ENCODE results near the gene LARP4.
A peak's percentile ranks its signal among the peaks of the same experiment; 100 is the strongest.
"Not testable (repeated sequence)": the region's sequence is repeated elsewhere in the genome, so short reads cannot be mapped to it uniquely, and the experiment has no call there.

LARP4 gene

DNA sequence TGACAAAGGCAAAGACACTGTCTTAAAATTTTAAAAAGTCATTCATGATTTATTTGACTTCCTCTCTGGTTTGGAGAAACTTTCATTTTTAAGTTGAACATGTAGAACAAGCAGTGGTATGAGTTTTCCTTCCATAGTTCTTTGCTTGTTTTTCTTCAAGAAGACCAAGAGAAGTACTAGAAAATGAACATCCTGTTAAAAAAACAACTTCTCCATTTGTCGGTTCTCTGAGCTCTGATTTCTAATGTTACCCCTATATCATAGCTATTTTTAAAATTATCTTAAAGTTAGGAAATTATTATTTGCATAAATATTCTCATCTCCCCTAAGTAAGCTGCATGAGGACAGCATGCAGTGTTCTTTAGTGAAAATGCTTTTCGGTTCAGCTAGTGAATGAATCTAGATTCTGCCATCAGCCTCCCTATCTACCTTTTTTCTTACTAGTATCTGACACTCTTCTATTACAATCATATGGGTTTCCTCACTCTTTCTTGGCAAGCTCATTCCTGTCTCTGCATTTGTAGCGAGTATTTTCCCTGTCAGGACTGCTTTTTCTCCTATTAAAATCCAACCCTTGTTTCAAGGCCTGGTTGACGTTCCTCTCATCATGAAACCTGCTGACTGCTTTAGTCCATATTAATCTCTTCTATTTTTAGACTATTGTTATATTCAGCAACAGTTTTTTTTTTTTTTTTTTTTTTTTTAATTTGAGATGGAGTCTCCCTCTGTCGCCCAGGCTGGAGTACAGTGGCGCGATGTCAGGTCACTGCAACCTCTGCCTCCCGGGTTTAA lies 119.9 kb downstream of the LARP4 start:
- H2BK120ac ChIP-seq (ENCODE audit: insufficient read depth, low read length, poor library complexity), result no peak overlapping the region
- H3K9ac ChIP-seq (ENCODE audit: low read length), result no peak overlapping the region
- H4K91ac ChIP-seq (ENCODE audit: low read depth, low read length), result no peak overlapping the region
- H2BK12ac ChIP-seq (ENCODE audit: low read length), result no peak overlapping the region
- no peak overlapping the region for H2AK5ac ChIP-seq (ENCODE audit: low read length)
- no peak overlapping the region for H4K8ac ChIP-seq (ENCODE audit: low read depth, low read length)
- H3K4me1 ChIP-seq (ENCODE audit: control insufficient read depth in 1 of 2, insufficient read depth in 2 of 2, low read length in 2 of 2), result peaks cover 0 to 11% of the 10 kb centered on the region in 2 experiments
- H3K4me2 ChIP-seq (ENCODE audit: low read length), result no peak overlapping the region
- H3K27me3 ChIP-seq (ENCODE audit: insufficient read depth, low read length), result no peaks in the 10 kb centered on the region
- no peak overlapping the region for H3K23ac ChIP-seq (ENCODE audit: low read length)
- peaks cover 21% of the 10 kb centered on the region for H3K79me2 ChIP-seq (ENCODE audit: control insufficient read depth, insufficient read depth, low read length, poor library complexity)
- H2BK5ac ChIP-seq (ENCODE audit: low read depth, low read length, poor library complexity), result no peak overlapping the region
- DNase-seq, result no peak
- peaks cover 2 to 6% of the 10 kb centered on the region in 2 experiments for H3K36me3 ChIP-seq (ENCODE audit: control insufficient read depth in 1 of 2, insufficient read depth in 2 of 2, low read length in 2 of 2)
- no peak overlapping the region for H4K12ac ChIP-seq (ENCODE audit: low read depth, low read length)
- H3K4me3 ChIP-seq (ENCODE audit: low read depth, low read length), result no peak overlapping the region
- H3K4ac ChIP-seq (ENCODE audit: low read depth, low read length), result peak overlapping the region; percentile 69
- H3K14ac ChIP-seq (ENCODE audit: low read length), result no peak overlapping the region
- H3K79me1 ChIP-seq (ENCODE audit: low read length), result no peaks in the 10 kb centered on the region
- WGBS (ENCODE audit: extremely low coverage, insufficient coverage, insufficient read length), result no CpG with 5 or more reads among the region's 8 CpGs
- no peak overlapping the region for H3K27ac ChIP-seq (ENCODE audit: low read depth, low read length)
- no peak overlapping the region for H3K18ac ChIP-seq (ENCODE audit: low read length)
- H2AFZ ChIP-seq (ENCODE audit: insufficient read depth, low read length, poor library complexity), result no peak overlapping the region
- H3K9me3 ChIP-seq (ENCODE audit: insufficient read depth, low read depth, low read length), result no peaks in the 10 kb centered on the region

DNA sequence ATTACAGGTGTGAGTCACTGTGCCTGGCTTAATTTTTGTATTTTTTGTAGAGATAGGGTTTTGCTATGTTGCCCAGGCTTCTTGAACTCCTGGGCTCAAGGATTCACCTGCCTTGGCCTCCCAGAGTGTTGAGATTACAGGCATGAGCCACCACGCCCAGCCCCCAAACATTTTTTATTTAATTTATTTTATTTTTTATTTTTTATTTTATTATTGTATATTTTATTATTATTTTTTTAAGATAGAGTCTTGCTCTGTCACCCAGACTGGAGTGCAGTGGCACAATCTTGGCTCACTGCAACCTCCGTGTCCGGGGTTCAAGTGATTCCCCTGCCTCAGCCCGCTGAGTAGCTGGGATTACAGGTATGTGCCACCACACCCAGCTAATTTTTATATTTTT lies 121.1 kb downstream of the LARP4 start:
- WGBS (ENCODE audit: extremely low coverage, insufficient coverage, insufficient read length), result no CpG with 5 or more reads among the region's 4 CpGs
- H3K4ac ChIP-seq (ENCODE audit: low read depth, low read length), result peak overlapping the region; percentile 89
- H3K9ac ChIP-seq (ENCODE audit: low read length); H3K18ac ChIP-seq (ENCODE audit: low read length); H3K79me1 ChIP-seq (ENCODE audit: low read length); H4K12ac ChIP-seq (ENCODE audit: low read depth, low read length); H3K27ac ChIP-seq (ENCODE audit: low read depth, low read length); H4K91ac ChIP-seq (ENCODE audit: low read depth, low read length); H2BK12ac ChIP-seq (ENCODE audit: low read length); H3K14ac ChIP-seq (ENCODE audit: low read length); H2AFZ ChIP-seq (ENCODE audit: insufficient read depth, low read length, poor library complexity); H2BK5ac ChIP-seq (ENCODE audit: low read depth, low read length, poor library complexity); H2AK5ac ChIP-seq (ENCODE audit: low read length); DNase-seq; H3K4me2 ChIP-seq (ENCODE audit: low read length); H2BK120ac ChIP-seq (ENCODE audit: insufficient read depth, low read length, poor library complexity); H3K27me3 ChIP-seq (ENCODE audit: insufficient read depth, low read length); H4K8ac ChIP-seq (ENCODE audit: low read depth, low read length); H3K4me3 ChIP-seq (ENCODE audit: low read depth, low read length); H3K9me3 ChIP-seq (ENCODE audit: insufficient read depth, low read depth, low read length); H3K36me3 ChIP-seq (ENCODE audit: control insufficient read depth in 1 of 2, insufficient read depth in 2 of 2, low read length in 2 of 2); H3K4me1 ChIP-seq (ENCODE audit: control insufficient read depth in 1 of 2, insufficient read depth in 2 of 2, low read length in 2 of 2); H3K23ac ChIP-seq (ENCODE audit: low read length): not testable (repeated sequence)
- H3K79me2 ChIP-seq (ENCODE audit: control insufficient read depth, insufficient read depth, low read length, poor library complexity), result peaks cover 16% of the 10 kb centered on the region

DNA sequence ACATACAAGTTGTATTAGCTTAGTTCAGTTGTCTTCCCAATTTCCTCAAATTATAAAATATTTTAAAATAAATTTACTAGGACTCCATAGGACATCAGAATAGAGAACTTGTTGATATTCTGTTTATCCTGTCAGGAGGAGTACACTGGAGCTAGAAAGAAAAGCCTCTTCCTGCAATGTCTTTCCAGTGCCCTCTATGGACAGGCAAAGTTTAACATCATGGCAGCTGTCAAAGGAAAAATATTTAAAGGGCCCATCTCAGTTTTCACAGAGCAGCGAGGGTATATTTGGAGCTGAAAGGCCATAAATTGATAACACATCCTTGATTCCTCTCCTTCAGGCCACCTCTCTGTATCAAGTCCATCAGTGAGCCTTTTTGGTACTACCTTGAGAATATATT lies 123.1 kb downstream of the LARP4 start:
- H2AFZ ChIP-seq (ENCODE audit: insufficient read depth, low read length, poor library complexity), result no peak overlapping the region
- no peak overlapping the region for H3K18ac ChIP-seq (ENCODE audit: low read length)
- no peaks in the 10 kb centered on the region for H3K9me3 ChIP-seq (ENCODE audit: insufficient read depth, low read depth, low read length)
- no peak overlapping the region for H3K9ac ChIP-seq (ENCODE audit: low read length)
- H2BK120ac ChIP-seq (ENCODE audit: insufficient read depth, low read length, poor library complexity), result no peak overlapping the region
- H2BK5ac ChIP-seq (ENCODE audit: low read depth, low read length, poor library complexity), result no peak overlapping the region
- no peaks in the 10 kb centered on the region for H3K27me3 ChIP-seq (ENCODE audit: insufficient read depth, low read length)
- H3K4ac ChIP-seq (ENCODE audit: low read depth, low read length), result peak overlapping the region; percentile 52
- H3K79me2 ChIP-seq (ENCODE audit: control insufficient read depth, insufficient read depth, low read length, poor library complexity), result peaks cover 10% of the 10 kb centered on the region
- H3K23ac ChIP-seq (ENCODE audit: low read length), result no peak overlapping the region
- H4K91ac ChIP-seq (ENCODE audit: low read depth, low read length), result no peak overlapping the region
- no peak overlapping the region for H2BK12ac ChIP-seq (ENCODE audit: low read length)
- no peak overlapping the region for H3K4me3 ChIP-seq (ENCODE audit: low read depth, low read length)
- H3K79me1 ChIP-seq (ENCODE audit: low read length), result no peaks in the 10 kb centered on the region
- H4K12ac ChIP-seq (ENCODE audit: low read depth, low read length), result no peak overlapping the region
- peaks cover 4 to 6% of the 10 kb centered on the region in 2 experiments for H3K36me3 ChIP-seq (ENCODE audit: control insufficient read depth in 1 of 2, insufficient read depth in 2 of 2, low read length in 2 of 2)
- H3K4me1 ChIP-seq (ENCODE audit: control insufficient read depth in 1 of 2, insufficient read depth in 2 of 2, low read length in 2 of 2), result no peaks in the 10 kb centered on the region
- H3K27ac ChIP-seq (ENCODE audit: low read depth, low read length), result no peak overlapping the region
- no CpG with 5 or more reads among the region's 1 CpG for WGBS (ENCODE audit: extremely low coverage, insufficient coverage, insufficient read length)
- no peak overlapping the region for H3K4me2 ChIP-seq (ENCODE audit: low read length)
- no peak for DNase-seq
- no peak overlapping the region for H2AK5ac ChIP-seq (ENCODE audit: low read length)
- H3K14ac ChIP-seq (ENCODE audit: low read length), result no peak overlapping the region
- H4K8ac ChIP-seq (ENCODE audit: low read depth, low read length), result no peak overlapping the region

DNA sequence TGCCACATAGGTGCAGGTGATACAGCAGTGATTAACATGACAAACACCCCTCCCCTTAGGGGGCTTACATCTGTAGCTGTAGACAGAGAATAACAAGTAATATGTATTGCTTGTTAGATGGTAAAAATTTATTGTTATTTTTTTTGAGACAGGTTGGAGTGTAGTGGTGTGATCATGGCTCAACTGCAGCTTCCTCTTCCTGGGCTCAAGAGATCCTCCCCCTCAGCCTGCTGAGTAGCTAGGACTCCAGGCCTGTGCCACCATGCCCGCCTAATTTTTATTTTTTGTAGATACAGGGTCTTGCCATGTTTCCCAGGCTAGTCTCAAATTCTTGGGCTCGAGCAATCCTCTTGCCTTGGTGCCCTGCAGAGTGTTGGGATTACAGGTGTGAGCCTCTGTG lies 123.9 kb downstream of the LARP4 start:
- H3K79me2 ChIP-seq (ENCODE audit: control insufficient read depth, insufficient read depth, low read length, poor library complexity), result peaks cover 10% of the 10 kb centered on the region
- H3K4me3 ChIP-seq (ENCODE audit: low read depth, low read length), result no peak overlapping the region
- no peak overlapping the region for H2BK12ac ChIP-seq (ENCODE audit: low read length)
- no peak overlapping the region for H3K27ac ChIP-seq (ENCODE audit: low read depth, low read length)
- no peaks in the 10 kb centered on the region for H3K27me3 ChIP-seq (ENCODE audit: insufficient read depth, low read length)
- H4K8ac ChIP-seq (ENCODE audit: low read depth, low read length), result no peak overlapping the region
- H3K9ac ChIP-seq (ENCODE audit: low read length), result no peak overlapping the region
- peak overlapping the region; percentile 87 for H3K4ac ChIP-seq (ENCODE audit: low read depth, low read length)
- no peak overlapping the region for H3K23ac ChIP-seq (ENCODE audit: low read length)
- no peak for DNase-seq
- H3K36me3 ChIP-seq (ENCODE audit: control insufficient read depth in 1 of 2, insufficient read depth in 2 of 2, low read length in 2 of 2), result peaks cover 3 to 6% of the 10 kb centered on the region in 2 experiments
- H3K4me1 ChIP-seq (ENCODE audit: control insufficient read depth in 1 of 2, insufficient read depth in 2 of 2, low read length in 2 of 2), result peaks cover 2 to 7% of the 10 kb centered on the region in 2 experiments
- H4K91ac ChIP-seq (ENCODE audit: low read depth, low read length), result no peak overlapping the region
- H2BK120ac ChIP-seq (ENCODE audit: insufficient read depth, low read length, poor library complexity), result no peak overlapping the region
- no peak overlapping the region for H4K12ac ChIP-seq (ENCODE audit: low read depth, low read length)
- no peaks in the 10 kb centered on the region for H3K9me3 ChIP-seq (ENCODE audit: insufficient read depth, low read depth, low read length)
- no peak overlapping the region for H3K4me2 ChIP-seq (ENCODE audit: low read length)
- no peaks in the 10 kb centered on the region for H3K79me1 ChIP-seq (ENCODE audit: low read length)
- H2BK5ac ChIP-seq (ENCODE audit: low read depth, low read length, poor library complexity), result no peak overlapping the region
- H2AFZ ChIP-seq (ENCODE audit: insufficient read depth, low read length, poor library complexity), result no peak overlapping the region
- H2AK5ac ChIP-seq (ENCODE audit: low read length), result no peak overlapping the region
- H3K18ac ChIP-seq (ENCODE audit: low read length), result peak overlapping the region; percentile 68
- H3K14ac ChIP-seq (ENCODE audit: low read length), result no peak overlapping the region
- WGBS (ENCODE audit: extremely low coverage, insufficient coverage, insufficient read length), result no CpG with 5 or more reads among the region's 2 CpGs

Data from trophoblast cell (in vitro differentiated cells and primary cell).